SU-DHL-6 (cell line): ENCODE measurements around the gene MUCL3.
"Not testable (repeated sequence)": the region's sequence is repeated elsewhere in the genome, so short reads cannot be mapped to it uniquely, and the experiment has no call there.

Experiments used
- CTCF ChIP-seq: fragments of 200-600 bp; sonication (generic); IDR thresholded peaks from one replicate; pipeline ENCODE4 v1.5.1; 2017; ENCODE audit warnings: antibody characterized with exemption, mild to moderate bottlenecking, low read length, moderate library complexity; ENCODE audit not compliant: insufficient read depth, poor library complexity, severe bottlenecking
- EZH2phosphoT487 ChIP-seq: fragments of 200-600 bp; sonication (generic), shearing (Covaris generic); conservative IDR thresholded peaks from 2 replicates; pipeline ENCODE4 v1.6.1; 2018; ENCODE audit warnings: mild to moderate bottlenecking, antibody characterized with exemption, low read length, moderate library complexity, mixed read lengths

GRCh38 chr6:30924040-30924627 lies 16.6 kb upstream of the MUCL3 start:
- TF ChIP-seq CTCF, EZH2phosphoT487: not testable (repeated sequence)
